HG03175 (cell line): ENCODE data around the gene RAD23A.
A peak's percentile ranks its signal among the peaks of the same experiment; 100 is the strongest.
"Not testable (repeated sequence)": the region's sequence is repeated elsewhere in the genome, so short reads cannot be mapped to it uniquely, and the experiment has no call there.

Experiments
- ATAC-seq: cut with Tn5 transposase; IDR thresholded peaks from one replicate; pipeline ENCODE4 v1.9.1; 2021; ENCODE audit warnings: mild to moderate bottlenecking, moderate library complexity; ENCODE audit not compliant: unreplicated experiment

RAD23A gene

DNA sequence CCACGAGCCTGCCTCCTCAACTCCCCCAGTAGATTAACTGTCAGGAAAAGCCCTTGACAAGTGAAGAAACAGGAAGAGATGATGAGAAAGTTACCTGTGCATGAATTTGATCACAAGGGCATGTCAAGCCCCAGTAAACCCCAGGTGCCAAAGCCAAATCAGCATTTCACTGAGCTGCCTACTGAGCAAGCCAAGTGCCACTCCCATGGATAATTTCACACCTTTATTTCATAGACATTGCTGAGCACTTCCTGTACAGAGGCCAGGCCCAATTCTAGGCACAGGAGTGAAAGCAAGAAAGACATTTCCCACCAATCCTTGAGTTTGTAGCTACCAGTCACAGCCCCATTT lies 8.9 kb downstream of the RAD23A start:
- ATAC-seq, result no peak

DNA sequence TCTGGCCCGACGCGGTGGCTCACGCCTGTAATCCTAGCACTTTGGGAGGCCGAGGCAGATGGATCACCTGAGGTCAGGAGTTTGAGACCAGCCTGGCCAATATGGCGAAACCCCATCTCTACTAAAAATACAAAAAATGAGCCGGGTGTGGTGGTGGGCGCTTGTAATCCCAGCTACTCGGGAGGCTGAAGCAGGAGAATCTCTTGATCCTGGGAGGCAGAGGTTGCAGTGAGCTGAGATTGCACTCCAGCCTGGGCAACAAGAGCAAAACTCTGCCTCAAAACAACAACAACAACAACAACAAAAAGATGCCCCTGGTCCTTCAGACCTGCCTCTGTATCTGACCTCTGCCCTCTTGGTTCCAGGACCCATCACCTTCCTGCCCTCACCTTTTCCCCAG lies 9.9 kb downstream of the RAD23A start:
- not testable (repeated sequence) for ATAC-seq

DNA sequence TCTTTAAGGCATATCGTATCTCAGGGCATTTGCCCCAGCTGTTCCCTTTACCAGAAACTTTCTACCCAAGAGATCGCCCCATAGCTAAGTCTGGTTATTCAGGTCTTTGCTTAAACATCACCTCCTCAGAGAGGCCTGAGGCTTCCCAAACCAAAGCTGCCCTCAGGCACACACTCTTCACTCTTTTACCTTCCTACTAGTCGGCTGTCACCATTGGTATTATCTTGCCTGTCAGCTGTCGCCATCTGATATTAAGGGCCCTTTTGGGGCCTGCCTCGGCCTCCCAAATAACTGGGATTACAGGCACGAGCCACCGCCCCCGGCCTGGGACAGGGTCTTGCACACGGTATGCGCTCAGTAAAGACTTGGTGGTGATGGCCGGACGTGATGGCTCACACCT lies 10.3 kb downstream of the RAD23A start:
- ATAC-seq, result no peak

DNA sequence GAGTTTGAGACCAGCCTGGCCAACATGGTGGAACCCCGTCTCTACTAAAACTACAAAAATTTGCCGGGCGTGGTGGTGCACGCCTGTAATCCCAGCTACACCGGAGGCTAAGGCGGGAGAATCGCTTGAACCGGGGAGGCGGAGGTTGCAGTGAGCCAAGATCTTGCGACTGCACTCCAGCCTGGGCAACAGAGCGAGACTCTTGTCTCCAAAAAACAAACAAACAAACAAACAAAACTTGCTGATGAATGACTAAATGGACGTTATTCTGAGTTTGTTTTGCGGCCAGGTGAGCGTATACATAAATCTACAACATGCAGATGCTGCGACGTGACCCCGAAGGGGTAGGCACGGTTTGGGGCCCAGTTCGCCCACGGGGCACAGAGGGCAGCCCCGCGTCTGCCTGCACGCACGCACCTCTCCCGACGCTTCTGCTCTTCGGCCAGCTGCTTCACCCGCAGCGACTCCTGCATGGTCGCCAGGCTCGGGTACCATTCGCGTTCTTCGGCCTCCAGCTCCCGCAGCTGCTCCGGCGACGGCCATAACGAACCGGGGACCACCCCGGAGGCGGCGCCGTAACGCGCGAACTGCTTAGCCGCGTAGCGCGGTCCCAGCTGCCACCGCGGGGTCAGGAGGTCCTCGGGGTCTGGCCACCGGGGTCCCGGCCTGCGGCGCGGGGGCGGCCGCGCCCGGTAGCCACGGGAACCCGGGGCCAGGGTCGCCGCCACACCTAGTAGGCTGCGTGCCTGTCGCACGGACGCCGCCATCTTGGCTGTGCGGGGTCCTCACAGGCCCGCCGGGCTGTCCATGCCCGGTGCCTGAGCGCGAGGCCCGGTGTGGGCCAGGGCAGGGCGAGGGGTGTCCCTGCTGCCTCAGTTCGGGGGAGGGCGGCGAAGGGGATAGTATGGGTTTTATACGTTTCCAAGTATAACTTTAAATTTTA lies 11.1 kb downstream of the RAD23A start, which contains the start of gene GADD45GIP1:
Gene GADD45GIP1 (minus strand): TSS at position 778 of the 943 bp plus-strand sequence. CDS start 11 bp downstream, at position 767.
- ATAC-seq, result peak; percentile 71

DNA sequence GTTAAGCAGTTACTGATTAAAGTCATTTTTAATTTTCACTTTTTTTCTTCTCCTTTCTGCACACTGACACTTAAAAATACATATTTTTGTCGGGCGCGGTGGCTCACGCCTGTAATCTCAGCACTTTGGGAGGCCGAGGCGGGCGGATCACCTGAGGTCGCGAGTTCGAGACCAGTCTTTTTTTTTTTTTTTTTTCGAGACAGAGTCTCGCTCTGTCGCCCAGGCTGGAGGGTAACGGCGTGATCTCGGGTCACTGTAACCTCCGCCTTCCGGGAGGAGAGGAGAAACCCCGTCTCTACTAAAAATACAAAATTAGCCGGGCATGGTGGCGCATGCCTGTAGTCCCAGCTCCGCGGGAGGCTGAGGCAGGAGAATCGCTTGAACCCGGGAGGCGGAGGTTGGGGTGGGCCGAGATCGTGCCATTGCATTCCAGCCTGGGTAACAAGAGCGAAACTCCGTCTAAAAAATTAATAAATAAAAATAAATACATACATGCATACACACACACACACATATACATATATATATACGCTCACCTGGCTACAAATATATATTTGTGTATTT lies 11.8 kb downstream of the RAD23A start:
- ATAC-seq, result not testable (repeated sequence)

DNA sequence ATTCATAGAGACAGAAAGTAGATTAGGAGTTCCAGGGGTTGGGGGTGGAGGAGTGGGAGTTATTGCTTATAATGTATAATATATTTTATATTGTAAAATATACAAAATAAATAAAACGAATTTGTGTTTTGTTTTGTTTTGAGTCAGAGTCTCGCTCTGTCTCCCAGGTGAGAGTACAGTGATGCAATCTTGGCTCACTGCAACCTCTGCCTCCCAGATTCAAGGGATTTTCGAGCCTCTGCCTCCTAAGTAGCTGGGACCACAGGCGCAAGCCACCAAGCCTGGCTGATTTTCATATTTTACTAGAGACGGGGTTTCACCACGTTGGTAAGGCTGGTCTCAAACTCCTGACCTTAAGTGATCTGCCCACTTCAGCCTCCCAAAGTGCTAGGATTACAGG lies 13.8 kb downstream of the RAD23A start:
- no peak for ATAC-seq

DNA sequence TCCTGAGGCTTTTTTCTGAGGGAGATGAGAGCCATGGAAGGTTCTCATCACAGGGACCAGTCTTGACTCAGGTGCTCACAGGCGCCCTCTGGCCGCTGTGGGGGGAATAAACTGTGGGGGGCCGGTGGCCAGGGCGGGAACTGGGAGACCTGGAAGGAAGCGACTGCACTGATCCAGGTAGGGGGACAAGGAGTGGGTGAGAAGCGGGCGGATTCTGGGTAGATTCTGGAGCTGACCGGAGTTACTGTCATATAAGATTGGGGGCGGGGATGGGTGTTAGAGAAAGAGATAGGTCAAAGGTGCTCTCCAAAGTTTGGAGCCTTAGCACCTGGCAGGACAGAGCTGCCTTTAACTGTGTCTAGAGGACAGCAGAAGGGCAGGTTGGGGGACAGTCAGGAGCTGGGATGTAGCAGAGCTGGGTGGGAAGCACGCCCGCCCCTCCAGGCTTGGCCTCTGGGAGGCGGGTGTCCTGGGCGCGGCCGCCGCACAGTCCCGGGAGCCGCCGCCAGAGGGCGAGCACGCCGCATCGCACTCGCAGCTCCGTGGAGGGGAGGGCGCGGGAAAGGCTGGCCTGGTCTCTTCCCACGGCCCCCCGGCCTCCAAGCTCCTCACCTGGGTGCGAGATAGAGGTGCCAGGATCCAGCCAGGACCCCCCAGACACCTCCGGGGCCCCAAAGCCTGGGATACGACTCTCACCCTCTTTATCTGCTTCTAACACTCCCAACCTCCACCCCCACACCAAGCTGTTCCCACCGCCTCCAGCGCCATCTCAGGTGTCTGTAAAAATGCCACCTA lies 19.6 kb downstream of the RAD23A start:
- ATAC-seq, result peak; percentile 78

DNA sequence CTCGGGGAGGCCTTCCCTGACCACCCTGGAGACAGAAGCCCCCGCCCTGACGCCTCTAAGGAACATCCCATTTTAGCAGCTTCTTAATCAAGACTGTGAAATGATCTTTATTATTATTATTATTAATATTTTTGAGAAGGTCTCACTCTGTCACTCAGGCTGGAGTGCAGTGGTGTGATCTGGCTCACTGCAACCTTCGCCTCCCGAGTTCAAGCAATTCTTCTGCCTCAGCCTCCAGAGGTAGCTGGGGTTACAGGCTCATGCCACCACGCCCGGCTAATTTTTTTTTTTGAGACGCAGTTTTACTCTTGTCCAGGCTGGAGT lies 20.1 kb downstream of the RAD23A start:
- ATAC-seq, result no peak

DNA sequence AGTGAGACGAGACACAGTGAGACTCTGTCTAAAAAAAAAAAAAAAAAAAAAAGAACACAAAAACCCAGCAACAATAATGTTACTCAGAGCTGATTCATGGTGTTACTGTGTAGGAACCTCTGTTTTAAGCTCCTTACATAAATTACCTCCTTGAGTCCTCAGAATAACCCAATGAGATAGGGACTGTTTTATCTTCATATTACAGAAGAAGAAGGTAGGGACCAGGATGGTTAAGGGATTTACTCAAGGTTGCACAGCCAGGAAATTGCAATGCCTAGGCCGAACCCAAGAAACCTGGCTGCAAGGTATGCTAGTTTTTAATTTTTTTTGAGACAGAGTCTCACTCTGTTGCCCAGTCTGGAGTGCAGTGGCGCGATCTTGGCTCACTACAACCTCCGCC lies 22.2 kb downstream of the RAD23A start:
- no peak for ATAC-seq

DNA sequence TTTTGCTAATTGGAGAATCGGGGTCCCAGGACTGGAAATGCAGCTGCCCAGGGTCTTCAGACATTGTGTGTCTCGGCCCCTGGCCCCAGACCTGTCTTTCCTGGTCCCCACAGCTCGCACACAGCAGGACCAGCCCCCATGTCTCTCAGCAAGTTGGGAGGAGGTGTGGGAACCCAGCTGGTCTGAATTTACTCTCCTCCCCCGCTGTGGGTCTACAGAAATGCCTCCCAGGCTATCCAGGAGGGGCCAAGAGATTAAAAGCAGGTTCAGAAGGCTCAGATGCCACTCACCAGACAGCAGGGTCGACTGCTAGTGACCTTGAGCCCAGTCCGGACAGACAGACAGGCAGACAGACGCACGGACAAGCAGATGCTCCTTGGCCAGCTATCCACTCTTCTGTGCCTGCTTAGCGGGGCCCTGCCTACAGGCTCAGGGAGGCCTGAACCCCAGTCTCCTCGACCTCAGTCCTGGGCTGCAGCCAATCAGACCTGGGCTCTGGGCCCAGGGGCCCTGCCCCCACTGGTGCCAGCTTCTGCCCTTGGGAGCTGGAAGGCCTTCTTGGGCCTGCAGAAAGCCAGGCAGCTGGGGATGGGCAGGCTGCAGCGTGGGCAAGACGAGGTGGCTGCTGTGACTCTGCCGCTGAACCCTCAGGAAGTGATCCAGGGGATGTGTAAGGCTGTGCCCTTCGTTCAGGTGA lies 23.8 kb downstream of the RAD23A start, which contains the start of gene DAND5:
Gene DAND5 (plus strand): TSS at position 285 of the 697 bp plus-strand sequence. CDS start 85 bp downstream, at position 370.
- ATAC-seq, result no peak

DNA sequence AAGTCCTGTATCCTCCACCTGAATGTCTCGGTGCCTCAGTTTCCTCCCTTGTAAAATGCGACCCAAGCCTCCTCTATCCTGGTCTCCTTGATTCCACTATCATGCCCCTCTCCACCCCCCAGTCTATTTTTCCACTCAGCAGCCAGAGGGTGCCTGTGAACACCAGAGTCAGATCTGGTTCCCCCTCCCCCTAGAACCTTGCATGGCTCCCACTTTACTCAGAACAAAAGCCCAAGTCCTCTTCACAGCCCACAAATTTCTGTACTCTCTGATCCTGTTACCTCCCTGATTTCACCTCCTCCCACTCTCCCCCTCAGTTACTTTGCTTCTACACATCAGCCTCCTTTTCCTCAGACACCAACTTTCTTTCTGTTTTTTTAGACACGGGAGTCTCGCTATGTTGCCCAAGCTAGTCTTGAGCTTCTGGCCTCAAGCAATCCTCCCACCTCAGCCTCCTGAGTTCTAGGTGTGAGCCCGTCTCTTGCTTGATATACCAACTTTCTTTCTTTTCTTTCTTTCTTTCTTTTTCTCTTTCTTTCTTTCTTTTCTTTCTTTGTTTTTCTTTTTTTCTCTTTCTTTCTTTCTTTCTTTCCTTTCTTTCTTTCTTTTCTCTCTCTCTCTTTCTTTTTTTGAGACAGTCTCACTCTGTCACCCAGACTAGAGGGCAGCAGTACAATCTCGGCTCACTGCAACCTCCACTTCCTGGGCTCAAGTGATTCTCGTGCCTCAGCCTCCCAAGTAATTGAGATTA lies 24.6 kb downstream of the RAD23A start:
- ATAC-seq, result no peak

DNA sequence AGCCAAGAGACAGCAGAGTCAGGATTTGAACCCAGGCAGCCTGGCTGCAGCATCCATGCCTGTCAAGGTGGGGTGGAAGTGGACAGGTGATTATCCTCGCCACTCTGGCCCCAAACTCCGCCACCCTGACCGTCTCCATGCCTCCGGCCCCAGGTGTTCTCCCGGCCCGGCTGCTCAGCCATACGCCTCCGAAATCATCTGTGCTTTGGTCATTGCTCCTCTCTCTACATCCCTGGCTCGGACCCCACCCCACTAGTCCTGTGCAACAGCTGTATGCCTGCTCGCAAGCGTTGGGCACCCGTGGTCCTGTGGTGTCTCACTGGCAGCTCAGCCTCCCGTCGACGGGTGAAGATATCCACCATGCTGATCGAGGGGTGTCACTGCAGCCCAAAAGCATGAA lies 27.6 kb downstream of the RAD23A start:
- ATAC-seq, result no peak

DNA sequence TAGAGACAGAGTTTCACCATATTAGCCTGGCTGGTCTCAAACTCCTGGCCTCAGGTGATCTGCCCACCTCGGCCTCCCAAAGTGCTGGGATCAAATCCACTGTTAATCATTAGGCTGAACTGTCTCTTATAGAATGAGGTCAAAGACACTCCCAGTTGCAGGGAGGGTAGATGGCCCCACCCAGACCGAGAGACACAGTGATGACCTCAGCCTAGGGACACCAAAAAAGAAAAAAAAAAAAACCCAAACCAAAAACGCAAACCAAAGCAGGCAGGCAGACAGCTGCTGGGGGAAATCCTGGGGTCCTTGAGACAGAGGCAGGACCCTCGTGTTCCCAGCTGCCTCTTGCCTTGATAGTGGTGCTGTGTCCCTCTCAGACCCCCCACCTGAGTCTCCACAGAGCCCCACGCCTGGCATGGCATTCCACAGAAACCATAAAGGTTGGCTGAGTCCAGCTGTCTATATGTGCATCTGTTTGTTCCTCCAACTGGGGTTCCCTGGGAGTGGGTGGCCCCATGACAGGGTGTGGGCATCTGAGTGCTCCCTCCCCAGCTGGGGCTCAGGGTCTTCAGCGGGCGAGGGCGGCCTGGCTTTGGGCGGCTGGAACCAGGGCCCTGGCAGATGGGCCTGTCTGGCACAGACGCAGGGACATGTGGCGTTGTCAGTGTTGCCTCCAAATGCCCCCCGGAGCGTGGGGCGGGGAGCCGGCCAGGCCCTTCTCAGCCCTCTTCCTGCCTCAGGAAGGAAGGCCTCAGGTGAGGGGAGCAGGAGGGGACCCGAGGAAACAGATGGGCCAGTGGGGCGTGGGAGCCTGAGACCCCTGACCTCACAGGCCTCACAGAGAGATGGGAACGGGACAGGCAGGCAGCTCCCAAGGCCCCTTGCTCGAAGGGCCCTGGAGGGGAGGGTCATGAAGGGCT lies 28.9 kb downstream of the RAD23A start:
- ATAC-seq, result no peak

DNA sequence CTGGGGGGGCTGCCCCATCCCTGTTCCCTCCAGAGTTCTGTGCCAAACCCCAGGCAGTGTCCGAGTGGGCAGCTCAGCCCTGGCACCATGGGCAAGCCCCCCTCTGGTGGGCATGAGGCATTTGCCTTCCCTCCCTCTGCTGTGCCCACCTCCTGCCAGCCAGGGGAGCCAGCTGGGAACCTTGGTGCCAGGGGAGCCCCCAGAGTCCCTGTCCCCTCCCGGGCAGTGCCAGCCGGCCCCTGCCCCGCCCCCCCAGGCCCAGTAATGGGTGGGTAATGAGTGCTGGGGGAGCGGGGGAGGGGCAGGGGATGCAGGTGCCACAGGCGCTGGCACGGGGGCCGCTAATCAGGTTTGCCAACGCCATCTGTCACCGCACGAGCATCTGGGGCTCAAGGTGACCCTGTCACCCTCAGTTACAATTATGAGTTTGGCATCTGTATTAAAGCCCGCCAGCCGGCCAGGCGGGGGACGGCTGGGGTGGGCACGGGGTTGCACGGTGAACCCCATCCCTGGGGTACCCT lies 29.6 kb downstream of the RAD23A start:
- no peak for ATAC-seq

DNA sequence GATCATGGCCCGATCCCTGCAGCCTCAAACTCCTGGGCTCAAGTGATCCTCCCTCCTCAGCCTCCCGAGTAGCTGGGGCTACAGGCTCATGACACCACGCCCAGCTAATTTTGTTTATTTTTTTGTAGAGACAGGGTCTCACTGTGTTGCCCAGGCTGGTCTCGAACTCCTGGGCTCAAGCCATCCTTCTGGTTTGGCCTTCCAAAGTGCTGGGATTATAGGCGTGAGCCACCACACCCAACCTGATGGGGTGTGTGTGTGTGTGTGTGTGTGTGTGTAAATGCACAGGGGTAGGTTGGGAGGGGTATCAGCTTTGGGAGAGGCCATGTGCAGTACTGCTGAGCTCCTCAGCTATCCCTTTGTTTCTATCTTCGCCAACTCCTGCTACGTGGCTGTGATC lies 30.4 kb downstream of the RAD23A start:
- ATAC-seq, result not testable (repeated sequence)

DNA sequence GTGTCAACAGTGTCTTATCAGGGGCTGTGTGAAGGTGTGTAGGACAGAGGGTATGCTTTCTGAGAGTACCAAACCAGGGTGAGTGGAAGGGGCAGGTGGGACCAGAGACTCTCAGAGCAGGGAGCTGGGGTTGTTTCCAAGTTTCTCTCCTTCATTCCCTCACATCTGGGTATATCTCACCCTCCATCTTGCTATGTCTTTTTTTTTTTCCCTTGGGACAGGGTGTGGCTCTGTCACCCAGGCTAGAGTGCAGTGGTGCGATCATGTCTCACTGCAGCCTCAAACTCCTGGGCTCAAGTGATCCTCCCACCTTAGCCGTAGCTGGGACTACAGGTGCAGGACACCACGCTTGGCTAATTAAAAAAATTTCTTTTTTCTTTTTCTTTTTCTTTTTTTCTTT lies 34.3 kb downstream of the RAD23A start:
- no peak for ATAC-seq

DNA sequence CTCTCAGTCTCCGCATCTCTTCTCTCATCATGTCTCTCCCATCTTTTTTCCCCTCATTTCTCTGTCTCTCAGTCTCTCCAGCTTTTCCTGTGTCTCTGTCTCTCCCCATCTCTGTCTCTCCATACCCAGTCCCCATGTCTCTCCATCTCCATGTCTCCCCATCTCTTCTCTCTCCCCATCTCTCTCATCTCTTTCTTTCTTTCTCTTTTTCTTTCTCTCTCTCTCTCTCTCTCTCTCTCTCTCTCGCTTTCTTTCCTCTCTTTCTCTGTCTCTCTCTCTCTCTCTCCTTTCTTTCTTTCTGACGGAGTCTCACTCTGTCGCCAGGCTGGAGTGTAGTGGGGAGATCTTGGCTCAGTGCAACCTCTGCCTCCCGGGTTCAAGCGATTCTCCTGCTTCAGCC lies 37.0 kb downstream of the RAD23A start:
- no peak for ATAC-seq

DNA sequence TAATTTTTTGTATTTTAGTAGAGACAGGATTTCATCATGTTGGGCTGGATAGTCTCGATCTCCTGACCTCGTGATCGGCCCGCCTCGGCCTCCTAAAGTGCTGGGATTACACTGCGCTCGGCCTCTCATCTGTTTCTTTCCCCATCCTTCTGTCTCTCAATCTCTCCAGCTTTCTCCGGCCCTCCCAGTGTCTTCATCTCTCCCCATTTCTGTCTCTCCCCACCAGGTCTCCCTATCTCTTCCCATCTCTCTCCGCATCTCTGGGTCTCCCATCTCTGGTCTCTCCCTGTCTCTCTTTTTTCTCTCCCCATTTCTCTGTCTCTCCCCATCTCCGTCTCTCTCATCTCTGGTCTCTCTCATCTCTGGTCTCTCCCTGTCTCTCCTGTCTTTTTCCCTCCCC lies 37.4 kb downstream of the RAD23A start:
- no peak for ATAC-seq

DNA sequence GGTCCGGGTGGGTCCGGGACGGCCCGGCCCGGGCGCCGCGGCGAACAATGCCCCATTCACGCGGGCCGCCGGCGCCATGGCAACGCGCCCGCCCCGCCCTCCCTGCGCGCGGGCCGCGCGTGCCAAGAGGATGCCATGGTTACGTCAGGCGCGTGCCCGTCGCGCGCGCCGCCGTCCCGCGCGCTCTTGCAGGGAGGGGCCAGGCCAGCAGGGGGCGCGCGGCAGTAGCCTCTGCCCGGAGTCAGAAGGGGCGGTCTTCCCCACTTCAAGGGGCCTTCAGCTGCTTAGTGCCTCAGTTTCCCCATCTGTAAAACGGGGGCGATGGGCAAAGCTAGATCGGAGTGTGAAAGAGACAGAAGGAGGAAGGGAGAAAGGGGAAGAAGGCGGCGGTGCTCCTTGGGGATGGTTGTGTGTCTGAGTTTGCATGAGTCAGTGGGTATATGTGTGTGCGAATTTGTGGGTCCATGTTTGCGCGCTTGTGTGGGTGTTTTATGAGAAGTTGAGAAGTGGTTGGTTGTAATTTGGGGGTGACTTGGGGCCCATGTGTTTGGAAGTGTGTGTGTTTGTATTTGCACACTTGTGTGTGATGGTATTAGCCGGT lies 38.0 kb downstream of the RAD23A start:
- no peak for ATAC-seq
